IPS-15b (cell line): ENCODE results near the gene NEUROG1.

Experiments
- H3K27me3 ChIP-seq: one replicate; pipeline ENCODE4 v1.6.1; 2013; ENCODE audit warnings: low read length; ENCODE audit not compliant: control insufficient read depth, insufficient read depth
- H3K36me3 ChIP-seq: one replicate; pipeline ENCODE4 v1.6.1; 2013; ENCODE audit warnings: low read length; ENCODE audit not compliant: control insufficient read depth, insufficient read depth
- H3K4me1 ChIP-seq: one replicate; pipeline ENCODE4 v1.6.1; 2013; ENCODE audit warnings: mild to moderate bottlenecking, low read length; ENCODE audit not compliant: control insufficient read depth, insufficient read depth
- H3K4me3 ChIP-seq: one replicate; pipeline ENCODE4 v1.5.1; 2013; ENCODE audit warnings: low read depth, low read length
- H3K9ac ChIP-seq: one replicate; pipeline ENCODE4 v1.6.1; 2013; ENCODE audit warnings: low read depth, mild to moderate bottlenecking, low read length
- H3K9me3 ChIP-seq: one replicate; pipeline ENCODE4 v1.6.1; 2013; ENCODE audit warnings: mild to moderate bottlenecking, low read length; ENCODE audit not compliant: control insufficient read depth, insufficient read depth

Gene NEUROG1

GRCh38 chr5:135543485-135544304 is 7.9 kb upstream of the NEUROG1 start:
- H3K27me3 ChIP-seq = peaks cover 100% of the 10 kb centered on the region
- no peaks in the 10 kb centered on the region for H3K9me3 ChIP-seq
- H3K36me3 ChIP-seq = no peaks in the 10 kb centered on the region
- peaks cover 5% of the 10 kb centered on the region for H3K4me1 ChIP-seq
- H3K9ac ChIP-seq = no peak overlapping the region
- H3K4me3 ChIP-seq = peak overlapping the region; percentile 31

DNA sequence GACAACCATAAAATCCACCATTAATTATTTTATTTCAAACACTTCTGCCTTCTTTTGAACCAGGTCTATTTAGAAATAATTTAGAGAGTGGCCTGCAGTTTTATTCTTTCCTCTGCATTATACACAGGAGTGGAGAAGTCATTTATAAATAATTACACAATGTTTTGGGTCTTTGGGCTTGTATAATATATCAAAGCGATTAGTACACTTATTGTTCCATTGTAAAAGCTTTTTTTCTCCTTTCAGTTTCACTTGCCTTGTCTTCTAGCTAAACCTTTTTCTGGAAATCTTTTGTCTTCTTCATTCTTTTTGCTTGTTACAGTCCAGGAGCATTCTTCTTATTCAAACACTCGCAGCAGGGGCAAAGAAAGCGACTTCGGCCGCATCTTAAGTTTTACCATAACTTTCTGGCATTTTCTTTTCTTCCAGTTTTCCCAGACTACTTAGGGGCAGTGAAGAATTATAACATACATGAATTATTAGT is 7.3 kb upstream of the NEUROG1 start:
- no peaks in the 10 kb centered on the region for H3K36me3 ChIP-seq
- H3K4me1 ChIP-seq = peaks cover 5% of the 10 kb centered on the region
- no peaks in the 10 kb centered on the region for H3K9me3 ChIP-seq
- H3K27me3 ChIP-seq = peaks cover 100% of the 10 kb centered on the region
- no peak overlapping the region for H3K9ac ChIP-seq
- H3K4me3 ChIP-seq = peak overlapping the region; percentile 26

DNA sequence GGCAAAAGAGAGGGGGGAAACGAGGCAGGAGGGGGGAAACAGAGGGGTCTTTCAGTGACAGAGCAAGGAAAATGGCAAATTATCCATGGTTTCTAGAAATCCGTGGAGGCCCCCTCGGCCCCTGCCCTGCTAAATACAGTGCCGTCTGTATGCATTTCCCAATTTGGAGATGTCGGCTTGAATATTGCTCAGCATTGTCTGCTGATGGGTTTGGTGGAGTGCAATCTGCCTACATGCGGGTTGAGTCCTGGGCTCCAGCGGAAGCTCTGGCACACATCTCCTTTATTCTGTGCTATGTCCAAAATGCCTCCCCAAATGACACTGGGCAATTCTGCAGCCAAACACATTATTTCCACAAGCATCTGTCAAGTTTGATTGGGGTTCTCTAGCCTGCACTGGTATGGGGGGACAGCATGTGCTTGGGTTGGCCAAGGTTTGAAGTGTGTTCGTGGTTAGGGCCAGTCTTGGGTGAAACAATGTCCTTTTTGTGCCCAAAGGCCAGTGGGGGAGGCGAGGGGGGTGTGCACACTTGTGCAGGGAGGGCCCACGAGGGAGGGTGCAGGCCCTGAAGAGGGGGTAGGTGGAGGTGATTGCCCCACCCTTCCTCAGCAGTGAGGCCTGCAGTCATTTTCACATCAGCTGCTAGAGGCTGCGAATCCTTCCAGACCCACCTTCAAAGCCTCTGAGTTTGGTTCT is 6.2 kb upstream of the NEUROG1 start:
- Histone ChIP-seq H3K36me3 (no peaks in the 10 kb centered on the region), H3K9ac (no peak overlapping the region), H3K9me3 (no peaks in the 10 kb centered on the region), H3K4me1 (peaks cover 5% of the 10 kb centered on the region), H3K27me3 (peaks cover 100% of the 10 kb centered on the region), H3K4me3 (no peak overlapping the region)

- Histone ChIP-seq H3K4me3 (no peak overlapping the region), H3K9me3 (no peaks in the 10 kb centered on the region), H3K27me3 (peaks cover 97% of the 10 kb centered on the region), H3K36me3 (no peaks in the 10 kb centered on the region), H3K4me1 (peaks cover 2% of the 10 kb centered on the region), H3K9ac (no peak overlapping the region)
Measured at GRCh38 chr5:135539430-135540005, 3.8 kb upstream of the NEUROG1 start.

- Histone ChIP-seq H3K9me3 (no peaks in the 10 kb centered on the region), H3K4me1 (peaks cover 4% of the 10 kb centered on the region), H3K36me3 (no peaks in the 10 kb centered on the region), H3K27me3 (peaks cover 98% of the 10 kb centered on the region), H3K9ac (no peak overlapping the region), H3K4me3 (peak overlapping the region; percentile 5)
Measured at GRCh38 chr5:135538261-135538660, 2.5 kb upstream of the NEUROG1 start.

DNA sequence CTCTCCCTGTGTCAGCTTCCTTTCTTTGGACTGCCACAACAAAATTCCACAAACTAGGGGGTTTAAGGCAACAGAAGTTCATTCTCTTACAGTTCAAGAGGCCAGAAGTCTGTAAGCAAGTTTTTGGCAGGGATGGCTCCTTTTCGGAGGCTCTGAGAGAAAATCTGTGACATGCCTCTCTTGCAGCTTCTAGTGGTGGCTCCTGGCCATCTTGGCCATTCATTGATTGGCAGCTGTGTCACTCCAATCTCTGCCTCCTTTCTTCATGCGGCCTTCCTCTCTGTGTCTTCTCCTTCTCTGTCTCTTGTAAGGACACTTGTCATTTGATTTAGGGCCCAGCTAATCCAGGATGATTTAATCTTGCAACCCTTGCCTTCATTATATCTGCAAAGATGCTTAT is 2.0 kb upstream of the NEUROG1 start:
- Histone ChIP-seq H3K4me1 (peaks cover 4% of the 10 kb centered on the region), H3K9me3 (no peaks in the 10 kb centered on the region), H3K27me3 (peaks cover 98% of the 10 kb centered on the region), H3K9ac (no peak overlapping the region), H3K36me3 (no peaks in the 10 kb centered on the region), H3K4me3 (peak overlapping the region; percentile 5)

- peaks cover 4% of the 10 kb centered on the region for H3K4me1 ChIP-seq
- no peaks in the 10 kb centered on the region for H3K9me3 ChIP-seq
- H3K36me3 ChIP-seq = no peaks in the 10 kb centered on the region
- peak overlapping the region; percentile 18 for H3K4me3 ChIP-seq
- H3K9ac ChIP-seq = no peak overlapping the region
- peaks cover 98% of the 10 kb centered on the region for H3K27me3 ChIP-seq
Measured at GRCh38 chr5:135537271-135537670, 1.5 kb upstream of the NEUROG1 start.

DNA sequence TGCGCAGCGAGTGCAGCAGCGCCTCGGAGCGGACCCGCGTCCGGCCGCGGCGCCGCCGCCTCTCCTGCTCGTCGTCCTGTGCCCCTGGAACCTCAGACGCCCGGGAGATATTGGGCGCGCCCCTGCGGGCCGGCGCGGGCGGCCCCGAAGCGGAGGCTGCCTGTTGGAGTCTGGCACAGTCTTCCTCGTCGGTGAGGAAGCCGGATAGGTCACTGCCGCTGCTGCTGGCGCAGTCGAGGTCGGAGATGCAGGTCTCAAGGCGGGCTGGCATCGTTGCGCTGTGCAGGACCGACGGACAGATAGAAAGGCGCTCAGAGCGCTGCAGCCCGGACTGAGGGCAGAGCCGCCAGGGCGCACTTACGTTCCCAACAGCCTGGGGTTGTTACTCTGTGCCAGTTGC is 344 bp downstream of the NEUROG1 start:
- Histone ChIP-seq H3K36me3 (no peaks in the 10 kb centered on the region), H3K9ac (no peak overlapping the region), H3K4me3 (peak overlapping the region; percentile 43), H3K9me3 (no peaks in the 10 kb centered on the region), H3K4me1 (peaks cover 2% of the 10 kb centered on the region), H3K27me3 (peaks cover 98% of the 10 kb centered on the region)

- Histone ChIP-seq H3K9me3 (no peaks in the 10 kb centered on the region), H3K4me1 (peaks cover 2% of the 10 kb centered on the region), H3K4me3 (peak overlapping the region; percentile 43), H3K9ac (no peak overlapping the region), H3K36me3 (no peaks in the 10 kb centered on the region), H3K27me3 (peaks cover 98% of the 10 kb centered on the region)
Measured at GRCh38 chr5:135534609-135535419, 950 bp downstream of the NEUROG1 start.

- Histone ChIP-seq H3K27me3 (peaks cover 98% of the 10 kb centered on the region), H3K4me3 (no peak overlapping the region), H3K9ac (no peak overlapping the region), H3K4me1 (peaks cover 2% of the 10 kb centered on the region), H3K9me3 (no peaks in the 10 kb centered on the region), H3K36me3 (no peaks in the 10 kb centered on the region)
Measured at GRCh38 chr5:135533794-135534193, 2.0 kb downstream of the NEUROG1 start.

DNA sequence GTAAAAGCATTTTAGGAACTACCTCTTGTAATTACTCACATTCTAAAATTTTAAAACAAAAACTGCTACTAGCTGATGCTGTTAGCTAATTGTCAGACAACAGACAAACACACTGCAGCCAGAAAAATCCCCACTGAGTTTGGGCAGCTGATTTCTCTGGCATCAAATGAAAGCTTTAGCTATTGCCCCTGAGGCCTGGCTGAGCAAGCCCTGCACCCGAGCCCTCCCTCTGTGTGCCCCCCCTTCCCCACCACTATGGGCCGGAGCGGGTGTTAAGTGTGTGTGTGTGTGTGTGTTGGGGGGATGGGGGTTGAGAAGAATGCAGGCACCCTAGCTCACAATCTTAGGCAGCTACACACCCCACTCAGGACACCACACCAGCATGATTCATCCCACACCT is 2.4 kb downstream of the NEUROG1 start:
- Histone ChIP-seq H3K4me3 (no peak overlapping the region), H3K36me3 (no peaks in the 10 kb centered on the region), H3K27me3 (peaks cover 98% of the 10 kb centered on the region), H3K4me1 (peaks cover 2% of the 10 kb centered on the region), H3K9me3 (no peaks in the 10 kb centered on the region), H3K9ac (no peak overlapping the region)
